ENCODE measurements around the gene GPRC5A.

Gene GPRC5A

DNA sequence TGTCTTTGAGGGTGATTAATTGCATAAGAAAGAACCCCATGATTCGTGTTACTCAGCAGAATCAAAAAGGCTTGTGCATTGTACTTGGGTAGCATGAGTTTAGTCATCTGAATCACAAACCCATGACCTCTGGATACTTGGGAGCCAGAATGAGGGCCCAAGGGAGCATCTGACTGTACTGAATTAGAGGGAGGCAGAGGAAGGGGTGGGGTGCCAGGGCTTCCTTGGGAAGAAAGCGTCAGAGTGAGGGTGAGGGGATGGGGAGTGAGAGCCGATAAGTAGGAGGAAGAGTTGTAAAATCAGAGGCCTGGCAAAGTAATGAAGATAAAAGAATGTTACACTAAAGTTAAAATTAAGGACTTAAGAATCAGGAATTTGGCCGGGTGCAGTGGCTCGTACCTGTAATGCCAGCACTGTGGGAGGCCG, 30.8 kb downstream of the GPRC5A start:
- Histone ChIP-seq H3K27me3 (ENCODE audit: control insufficient read depth in 5 of 5, insufficient read depth in 4 of 5, low read length in 5 of 5) (no peaks in the 10 kb centered on the region), H3K27ac (ENCODE audit: low read depth, low read length) (no peak overlapping the region), H3K4me3 (ENCODE audit: low read depth in 1 of 5, low read length in 5 of 5) (no peak overlapping the region), H3K36me3 (ENCODE audit: control insufficient read depth in 5 of 5, insufficient read depth in 5 of 5, low read length in 5 of 5) (no peaks in the 10 kb centered on the region), H3K9me3 (ENCODE audit: control insufficient read depth in 5 of 5, low read length in 5 of 5) (no peaks in the 10 kb centered on the region), H3K9ac (ENCODE audit: low read length in 5 of 5) (no peak overlapping the region), H3K4me1 (ENCODE audit: control insufficient read depth in 5 of 5, insufficient read depth in 5 of 5, low read length in 5 of 5) (peaks cover 11 to 40% (median 29%) of the 10 kb centered on the region in 5 donors)

DNA sequence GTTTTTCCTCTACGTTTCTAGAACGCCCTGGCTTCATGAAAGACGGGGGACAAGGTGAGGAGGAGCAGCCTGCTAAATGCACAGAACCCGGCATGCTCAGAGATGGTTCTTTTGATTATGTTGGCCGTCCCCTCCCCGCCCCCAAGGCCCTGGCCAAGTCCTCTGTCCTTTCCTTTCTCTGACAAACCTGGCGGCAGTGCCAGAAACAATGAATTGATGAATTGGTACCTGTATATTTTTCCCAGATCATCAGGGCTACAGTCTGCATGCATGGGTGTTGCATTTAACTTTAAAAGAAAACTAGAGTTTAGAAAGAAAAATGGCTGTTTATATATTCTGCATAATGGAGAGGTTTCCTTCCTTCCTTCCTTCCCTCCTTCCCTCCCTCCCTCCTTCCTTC, 31.6 kb downstream of the GPRC5A start:
- H3K9ac ChIP-seq (ENCODE audit: low read length in 5 of 5), result no peak overlapping the region
- H3K4me3 ChIP-seq (ENCODE audit: low read depth in 1 of 5, low read length in 5 of 5), result no peak overlapping the region
- no peaks in the 10 kb centered on the region for H3K36me3 ChIP-seq (ENCODE audit: control insufficient read depth in 5 of 5, insufficient read depth in 5 of 5, low read length in 5 of 5)
- no peaks in the 10 kb centered on the region for H3K9me3 ChIP-seq (ENCODE audit: control insufficient read depth in 5 of 5, low read length in 5 of 5)
- H3K27me3 ChIP-seq (ENCODE audit: control insufficient read depth in 5 of 5, insufficient read depth in 4 of 5, low read length in 5 of 5), result no peaks in the 10 kb centered on the region
- no peak overlapping the region for H3K27ac ChIP-seq (ENCODE audit: low read depth, low read length)
- peaks cover 8 to 35% (median 25%) of the 10 kb centered on the region in 5 donors for H3K4me1 ChIP-seq (ENCODE audit: control insufficient read depth in 5 of 5, insufficient read depth in 5 of 5, low read length in 5 of 5)

- Histone ChIP-seq H3K9me3 (ENCODE audit: control insufficient read depth in 5 of 5, low read length in 5 of 5) (no peaks in the 10 kb centered on the region), H3K27me3 (ENCODE audit: control insufficient read depth in 5 of 5, insufficient read depth in 4 of 5, low read length in 5 of 5) (no peaks in the 10 kb centered on the region), H3K4me1 (ENCODE audit: control insufficient read depth in 5 of 5, insufficient read depth in 5 of 5, low read length in 5 of 5) (peaks cover 8 to 35% (median 25%) of the 10 kb centered on the region in 5 donors), H3K9ac (ENCODE audit: low read length in 5 of 5) (no peak overlapping the region), H3K4me3 (ENCODE audit: low read depth in 1 of 5, low read length in 5 of 5) (no peak overlapping the region), H3K27ac (ENCODE audit: low read depth, low read length) (no peak overlapping the region), H3K36me3 (ENCODE audit: control insufficient read depth in 5 of 5, insufficient read depth in 5 of 5, low read length in 5 of 5) (no peaks in the 10 kb centered on the region)
Observed at GRCh38 chr12:12924169-12924568, 32.8 kb downstream of the GPRC5A start.

- Histone ChIP-seq H3K27ac (ENCODE audit: low read depth, low read length) (no peak overlapping the region), H3K27me3 (ENCODE audit: control insufficient read depth in 5 of 5, insufficient read depth in 4 of 5, low read length in 5 of 5) (no peaks in the 10 kb centered on the region), H3K36me3 (ENCODE audit: control insufficient read depth in 5 of 5, insufficient read depth in 5 of 5, low read length in 5 of 5) (no peaks in the 10 kb centered on the region), H3K4me3 (ENCODE audit: low read depth in 1 of 5, low read length in 5 of 5) (no peak overlapping the region), H3K4me1 (ENCODE audit: control insufficient read depth in 5 of 5, insufficient read depth in 5 of 5, low read length in 5 of 5) (peaks cover 8 to 29% (median 25%) of the 10 kb centered on the region in 5 donors), H3K9me3 (ENCODE audit: control insufficient read depth in 5 of 5, low read length in 5 of 5) (no peaks in the 10 kb centered on the region), H3K9ac (ENCODE audit: low read length in 5 of 5) (no peak overlapping the region)
Observed at GRCh38 chr12:12925388-12925787, 34.0 kb downstream of the GPRC5A start.

- H3K4me1 ChIP-seq (ENCODE audit: control insufficient read depth in 5 of 5, insufficient read depth in 5 of 5, low read length in 5 of 5), result peaks cover 8 to 23% (median 20%) of the 10 kb centered on the region in 5 donors
- H3K27ac ChIP-seq (ENCODE audit: low read depth, low read length), result peak overlapping the region; percentile 46
- no peaks in the 10 kb centered on the region for H3K36me3 ChIP-seq (ENCODE audit: control insufficient read depth in 5 of 5, insufficient read depth in 5 of 5, low read length in 5 of 5)
- no peak overlapping the region for H3K4me3 ChIP-seq (ENCODE audit: low read depth in 1 of 5, low read length in 5 of 5)
- H3K27me3 ChIP-seq (ENCODE audit: control insufficient read depth in 5 of 5, insufficient read depth in 4 of 5, low read length in 5 of 5), result no peaks in the 10 kb centered on the region
- H3K9ac ChIP-seq (ENCODE audit: low read length in 5 of 5), result no peak overlapping the region
- H3K9me3 ChIP-seq (ENCODE audit: control insufficient read depth in 5 of 5, low read length in 5 of 5), result no peaks in the 10 kb centered on the region
Observed at GRCh38 chr12:12926571-12927071, 35.3 kb downstream of the GPRC5A start.

DNA sequence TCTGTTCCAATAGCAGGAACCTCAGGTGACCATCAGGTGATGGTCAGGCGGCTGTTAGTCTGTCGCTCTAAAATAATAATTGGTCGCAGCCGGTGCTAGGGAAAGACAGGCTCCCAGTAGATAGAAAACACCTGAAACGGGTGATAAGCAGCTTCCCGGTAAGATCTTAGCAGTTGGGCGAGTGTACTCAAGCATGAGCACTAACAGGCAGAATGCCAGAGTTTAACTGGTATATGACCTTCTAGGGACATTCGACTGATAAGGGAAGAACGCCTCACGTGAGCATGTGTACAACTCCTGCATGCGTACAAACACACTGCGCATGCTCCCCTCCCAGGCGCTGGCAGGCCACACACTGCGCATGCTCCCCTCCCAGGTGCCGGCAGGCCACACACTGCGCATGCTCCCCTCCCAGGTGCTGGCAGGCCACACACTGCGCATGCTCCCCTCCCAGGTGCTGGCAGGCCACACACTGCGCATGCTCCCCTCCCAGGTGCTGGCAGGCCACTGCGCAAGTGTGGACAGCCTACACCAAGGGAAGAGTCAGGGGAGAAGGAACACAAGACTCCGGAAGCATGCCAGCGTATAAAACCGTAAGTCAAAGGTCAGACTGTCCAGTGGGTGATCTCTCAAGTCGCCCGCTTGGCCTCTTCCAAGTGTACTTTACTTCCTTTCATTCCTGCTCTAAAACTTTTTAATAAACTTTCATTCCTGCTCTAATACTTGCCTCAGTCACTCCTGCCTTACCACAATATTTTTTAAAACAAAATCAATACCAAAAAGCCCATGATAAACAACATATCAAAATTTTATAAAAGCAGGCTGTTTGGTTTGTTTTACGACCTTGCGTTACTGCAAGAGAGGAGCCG, 36.1 kb downstream of the GPRC5A start:
- Histone ChIP-seq H3K27ac (ENCODE audit: low read depth, low read length) (no peak overlapping the region), H3K4me1 (ENCODE audit: control insufficient read depth in 5 of 5, insufficient read depth in 5 of 5, low read length in 5 of 5) (peaks cover 6 to 20% (median 14%) of the 10 kb centered on the region in 5 donors), H3K9me3 (ENCODE audit: control insufficient read depth in 5 of 5, low read length in 5 of 5) (no peaks in the 10 kb centered on the region), H3K4me3 (ENCODE audit: low read depth in 1 of 5, low read length in 5 of 5) (peak overlapping the region in 1 of 5 donors; percentile 19), H3K36me3 (ENCODE audit: control insufficient read depth in 5 of 5, insufficient read depth in 5 of 5, low read length in 5 of 5) (no peaks in the 10 kb centered on the region), H3K27me3 (ENCODE audit: control insufficient read depth in 5 of 5, insufficient read depth in 4 of 5, low read length in 5 of 5) (no peaks in the 10 kb centered on the region), H3K9ac (ENCODE audit: low read length in 5 of 5) (no peak overlapping the region)

DNA sequence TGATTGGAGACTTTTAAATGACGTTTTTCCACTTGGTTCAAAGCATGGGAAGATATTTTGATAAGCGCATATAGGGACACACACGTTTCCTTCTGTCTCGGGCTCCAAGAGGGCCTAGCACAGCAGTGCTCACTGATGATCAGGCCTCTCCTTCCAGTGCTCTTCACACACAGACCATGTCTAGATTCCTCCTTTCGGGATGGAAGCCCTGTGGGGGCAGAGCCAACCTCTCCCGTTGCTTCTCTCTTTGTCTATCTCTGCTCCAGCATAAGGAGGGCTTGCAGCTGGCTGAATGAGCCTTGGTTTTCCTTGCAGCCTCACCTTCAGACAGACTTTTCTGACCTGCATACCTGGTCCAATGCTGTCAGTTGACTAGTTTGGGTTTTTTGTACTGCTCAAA, 38.3 kb downstream of the GPRC5A start:
- H3K27ac ChIP-seq (ENCODE audit: low read depth, low read length), result no peak overlapping the region
- peaks cover 6 to 20% (median 14%) of the 10 kb centered on the region in 5 donors for H3K4me1 ChIP-seq (ENCODE audit: control insufficient read depth in 5 of 5, insufficient read depth in 5 of 5, low read length in 5 of 5)
- H3K4me3 ChIP-seq (ENCODE audit: low read depth in 1 of 5, low read length in 5 of 5), result no peak overlapping the region
- no peaks in the 10 kb centered on the region for H3K9me3 ChIP-seq (ENCODE audit: control insufficient read depth in 5 of 5, low read length in 5 of 5)
- no peaks in the 10 kb centered on the region for H3K36me3 ChIP-seq (ENCODE audit: control insufficient read depth in 5 of 5, insufficient read depth in 5 of 5, low read length in 5 of 5)
- no peaks in the 10 kb centered on the region for H3K27me3 ChIP-seq (ENCODE audit: control insufficient read depth in 5 of 5, insufficient read depth in 4 of 5, low read length in 5 of 5)
- H3K9ac ChIP-seq (ENCODE audit: low read length in 5 of 5), result no peak overlapping the region

DNA sequence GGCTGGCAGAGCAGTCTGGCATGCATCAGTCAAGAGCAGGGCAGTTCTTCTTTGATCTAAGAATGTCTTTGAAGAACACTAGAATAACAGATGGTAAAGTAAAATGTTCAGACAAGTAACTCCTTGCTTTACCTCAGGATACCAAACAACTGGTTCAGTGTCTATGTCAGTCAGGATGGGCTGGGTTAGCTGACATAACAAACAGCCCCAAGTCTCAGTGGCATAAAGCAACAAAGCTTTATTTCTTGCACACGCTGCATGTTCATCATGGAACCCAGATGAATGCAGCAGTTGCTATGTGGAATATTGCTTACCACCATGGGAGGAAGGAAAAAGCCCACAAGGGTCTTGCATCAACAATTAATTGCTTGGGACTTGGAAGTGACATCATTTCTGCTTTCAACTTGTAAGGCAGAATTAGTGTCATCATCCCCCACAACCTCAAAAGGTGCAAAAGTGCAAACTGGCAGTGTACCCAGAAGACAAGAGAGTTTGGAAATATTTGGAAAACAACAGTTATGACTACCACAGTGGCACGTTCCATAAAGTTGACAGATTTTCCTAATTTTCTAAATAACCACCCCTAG, 39.4 kb downstream of the GPRC5A start:
- no peak overlapping the region for H3K4me3 ChIP-seq (ENCODE audit: low read depth in 1 of 5, low read length in 5 of 5)
- no peaks in the 10 kb centered on the region for H3K27me3 ChIP-seq (ENCODE audit: control insufficient read depth in 5 of 5, insufficient read depth in 4 of 5, low read length in 5 of 5)
- H3K4me1 ChIP-seq (ENCODE audit: control insufficient read depth in 5 of 5, insufficient read depth in 5 of 5, low read length in 5 of 5), result peaks cover 6 to 12% (median 10%) of the 10 kb centered on the region in 5 donors
- no peaks in the 10 kb centered on the region for H3K36me3 ChIP-seq (ENCODE audit: control insufficient read depth in 5 of 5, insufficient read depth in 5 of 5, low read length in 5 of 5)
- H3K27ac ChIP-seq (ENCODE audit: low read depth, low read length), result no peak overlapping the region
- no peaks in the 10 kb centered on the region for H3K9me3 ChIP-seq (ENCODE audit: control insufficient read depth in 5 of 5, low read length in 5 of 5)
- H3K9ac ChIP-seq (ENCODE audit: low read length in 5 of 5), result no peak overlapping the region

DNA sequence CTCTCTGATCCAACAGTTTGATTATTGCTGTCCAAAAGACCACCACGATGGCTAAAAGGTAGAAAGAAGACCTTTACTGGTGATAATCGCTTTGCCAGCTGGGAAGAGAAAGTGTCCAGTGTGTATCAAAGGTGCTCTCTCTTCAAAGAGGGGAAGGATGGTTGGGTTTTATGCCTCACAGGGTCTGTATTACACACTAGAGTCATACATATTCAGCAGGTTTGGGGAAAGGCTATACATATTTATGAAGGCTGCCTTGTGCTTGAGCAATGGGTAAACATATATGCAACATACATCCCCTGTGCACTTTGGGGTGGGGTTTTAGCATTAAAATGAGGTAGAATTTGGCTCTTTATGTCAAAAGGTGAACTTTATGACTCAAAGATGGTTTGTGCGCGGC, 42.4 kb downstream of the GPRC5A start:
- no peaks in the 10 kb centered on the region for H3K9me3 ChIP-seq (ENCODE audit: control insufficient read depth in 5 of 5, low read length in 5 of 5)
- H3K27ac ChIP-seq (ENCODE audit: low read depth, low read length), result no peak overlapping the region
- H3K4me3 ChIP-seq (ENCODE audit: low read depth in 1 of 5, low read length in 5 of 5), result no peak overlapping the region
- H3K9ac ChIP-seq (ENCODE audit: low read length in 5 of 5), result no peak overlapping the region
- no peaks in the 10 kb centered on the region for H3K36me3 ChIP-seq (ENCODE audit: control insufficient read depth in 5 of 5, insufficient read depth in 5 of 5, low read length in 5 of 5)
- no peaks in the 10 kb centered on the region for H3K27me3 ChIP-seq (ENCODE audit: control insufficient read depth in 5 of 5, insufficient read depth in 4 of 5, low read length in 5 of 5)
- no peaks in the 10 kb centered on the region for H3K4me1 ChIP-seq (ENCODE audit: control insufficient read depth in 5 of 5, insufficient read depth in 5 of 5, low read length in 5 of 5)

DNA sequence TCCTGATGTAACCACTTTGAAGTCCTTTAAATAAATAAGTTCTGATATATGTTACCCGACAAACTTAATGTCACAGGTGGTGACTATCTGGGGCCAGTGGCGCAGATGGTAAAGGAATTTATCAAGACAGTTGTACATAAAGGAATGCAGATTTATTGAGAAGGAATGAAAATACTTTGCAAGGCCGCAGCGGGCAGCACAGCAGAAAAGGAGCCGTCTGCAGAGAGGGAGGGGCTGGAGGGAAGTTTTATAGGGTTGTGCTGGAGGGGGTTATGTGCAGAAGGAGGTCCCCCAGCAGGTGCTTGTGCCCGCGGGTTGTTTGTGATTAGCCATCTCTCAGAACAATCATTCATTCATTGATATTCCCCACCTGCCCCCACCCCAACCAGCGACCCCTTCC, 43.2 kb downstream of the GPRC5A start:
- Histone ChIP-seq H3K4me1 (ENCODE audit: control insufficient read depth in 5 of 5, insufficient read depth in 5 of 5, low read length in 5 of 5) (peaks cover 0 to 6% (median 0%) of the 10 kb centered on the region in 5 donors), H3K4me3 (ENCODE audit: low read depth in 1 of 5, low read length in 5 of 5) (no peak overlapping the region), H3K27me3 (ENCODE audit: control insufficient read depth in 5 of 5, insufficient read depth in 4 of 5, low read length in 5 of 5) (no peaks in the 10 kb centered on the region), H3K27ac (ENCODE audit: low read depth, low read length) (no peak overlapping the region), H3K9me3 (ENCODE audit: control insufficient read depth in 5 of 5, low read length in 5 of 5) (no peaks in the 10 kb centered on the region), H3K36me3 (ENCODE audit: control insufficient read depth in 5 of 5, insufficient read depth in 5 of 5, low read length in 5 of 5) (no peaks in the 10 kb centered on the region), H3K9ac (ENCODE audit: low read length in 5 of 5) (no peak overlapping the region)
